ENCODE measurements around the gene SYCP2.

Gene SYCP2

DNA sequence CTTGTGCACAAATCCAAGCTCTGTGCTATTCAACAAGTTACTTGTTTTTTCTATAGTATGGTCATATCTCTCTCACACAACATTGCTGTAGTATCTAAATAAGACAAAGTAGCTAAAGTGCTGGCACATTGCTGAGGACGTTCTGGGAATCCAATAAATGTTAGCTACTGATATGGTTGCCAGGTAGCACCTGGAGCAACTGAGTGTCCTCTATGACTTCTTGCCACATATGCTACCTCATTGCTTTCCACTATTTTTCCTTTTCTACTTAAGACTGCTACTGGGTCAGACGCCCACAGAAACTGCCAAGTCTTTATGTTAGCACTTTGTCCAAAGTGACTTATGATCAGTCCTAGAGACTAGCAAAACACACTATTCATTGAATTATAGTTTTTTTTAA lies 85.3 kb downstream of the SYCP2 start:
- Mint-ChIP-seq H3K36me3 (peaks cover 4% of the 10 kb centered on the region), H3K4me1 (ENCODE audit: low read depth) (no peaks in the 10 kb centered on the region), H3K27ac (no peak overlapping the region), H3K27me3 (peaks cover 1% of the 10 kb centered on the region), H3K4me3 (no peak overlapping the region), H3K9me3 (ENCODE audit: low read depth) (no peaks in the 10 kb centered on the region)

GRCh38 chr20:59845472-59845871 lies 88.0 kb downstream of the SYCP2 start:
- H3K27ac Mint-ChIP-seq, result no peak overlapping the region
- no peaks in the 10 kb centered on the region for H3K36me3 Mint-ChIP-seq
- peaks cover 4% of the 10 kb centered on the region for H3K27me3 Mint-ChIP-seq
- no peaks in the 10 kb centered on the region for H3K9me3 Mint-ChIP-seq (ENCODE audit: low read depth)
- no peak overlapping the region for H3K4me3 Mint-ChIP-seq
- no peaks in the 10 kb centered on the region for H3K4me1 Mint-ChIP-seq (ENCODE audit: low read depth)

DNA sequence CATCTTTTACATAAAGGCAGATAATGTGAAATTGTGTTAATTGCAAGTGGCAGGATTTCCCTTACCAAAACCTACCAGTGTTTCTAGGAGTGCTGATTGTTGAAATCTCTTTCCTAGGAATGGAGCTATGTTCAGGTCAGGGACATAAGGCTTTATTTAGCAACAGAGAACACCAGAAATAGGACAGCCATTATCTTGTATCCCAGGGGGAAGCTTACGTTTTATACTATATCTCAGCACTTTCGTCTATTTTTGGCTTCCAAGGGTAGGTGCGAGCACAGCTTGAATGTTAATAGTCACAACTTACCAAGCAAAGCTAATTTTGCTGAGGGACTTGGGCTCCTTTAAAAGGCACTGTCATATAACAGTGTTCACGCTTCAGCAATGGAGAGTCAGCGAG lies 94.0 kb downstream of the SYCP2 start:
- Mint-ChIP-seq H3K27ac (no peak overlapping the region), H3K27me3 (peaks cover 16% of the 10 kb centered on the region), H3K9me3 (ENCODE audit: low read depth) (no peaks in the 10 kb centered on the region), H3K4me1 (ENCODE audit: low read depth) (peaks cover 7% of the 10 kb centered on the region), H3K4me3 (no peak overlapping the region), H3K36me3 (no peaks in the 10 kb centered on the region)

GRCh38 chr20:59837623-59838394 lies 95.6 kb downstream of the SYCP2 start:
- Mint-ChIP-seq H3K4me1 (ENCODE audit: low read depth) (peaks cover 7% of the 10 kb centered on the region), H3K36me3 (no peaks in the 10 kb centered on the region), H3K27ac (no peak overlapping the region), H3K27me3 (peaks cover 16% of the 10 kb centered on the region), H3K4me3 (no peak overlapping the region), H3K9me3 (ENCODE audit: low read depth) (no peaks in the 10 kb centered on the region)

GRCh38 chr20:59836767-59837166 lies 96.7 kb downstream of the SYCP2 start:
- H3K27ac Mint-ChIP-seq, result no peak overlapping the region
- H3K9me3 Mint-ChIP-seq (ENCODE audit: low read depth), result no peaks in the 10 kb centered on the region
- H3K4me3 Mint-ChIP-seq, result no peak overlapping the region
- peaks cover 7% of the 10 kb centered on the region for H3K4me1 Mint-ChIP-seq (ENCODE audit: low read depth)
- no peaks in the 10 kb centered on the region for H3K36me3 Mint-ChIP-seq
- peaks cover 13% of the 10 kb centered on the region for H3K27me3 Mint-ChIP-seq

DNA sequence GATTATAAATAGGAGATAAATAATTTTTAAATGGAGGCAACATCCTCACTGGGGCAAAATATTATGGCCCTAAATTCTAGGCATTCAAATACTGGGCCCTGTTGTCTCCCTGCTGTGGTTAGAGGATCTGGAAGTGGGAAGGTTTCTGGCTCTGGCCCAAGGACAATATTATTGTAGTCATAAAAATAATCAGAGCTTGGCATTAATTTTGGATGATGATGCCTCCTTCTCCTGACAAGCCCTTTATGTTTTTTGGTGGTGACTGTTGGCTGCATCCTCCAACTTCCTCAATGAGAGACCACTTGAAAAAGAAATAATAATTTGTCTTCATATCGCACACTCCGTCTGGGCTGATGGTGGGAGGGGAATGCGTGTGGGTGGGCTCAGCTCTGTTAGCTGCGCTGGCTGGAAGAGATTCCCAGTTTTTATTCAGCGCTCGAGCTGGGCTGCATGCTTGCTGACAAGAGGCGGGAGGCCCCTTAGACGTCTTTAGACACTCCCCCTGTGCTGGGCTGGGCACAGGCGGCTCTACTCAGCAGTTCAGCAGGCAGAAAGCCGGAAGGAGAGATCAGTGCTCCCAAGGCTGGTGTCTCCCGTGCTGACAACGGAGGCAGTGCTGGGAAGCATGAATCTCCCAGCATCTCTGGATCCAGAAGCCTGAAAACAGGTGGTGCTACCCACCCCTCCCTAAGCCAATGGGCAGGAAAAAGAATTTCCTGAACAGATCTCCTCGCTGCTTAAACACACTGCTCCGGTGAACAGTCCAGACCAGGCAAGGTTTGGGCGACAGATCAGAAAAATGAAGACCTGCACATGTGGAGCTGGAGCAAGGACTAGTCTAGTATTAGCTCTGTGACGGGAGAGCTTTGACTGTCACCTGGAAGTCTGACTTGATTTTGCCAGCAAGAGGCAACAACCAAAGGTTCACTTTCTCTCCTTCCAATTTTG lies 97.7 kb downstream of the SYCP2 start:
- Mint-ChIP-seq H3K27me3 (peaks cover 13% of the 10 kb centered on the region), H3K27ac (no peak overlapping the region), H3K4me1 (ENCODE audit: low read depth) (peaks cover 7% of the 10 kb centered on the region), H3K4me3 (peak overlapping the region; percentile 32), H3K9me3 (ENCODE audit: low read depth) (no peaks in the 10 kb centered on the region), H3K36me3 (no peaks in the 10 kb centered on the region)

- no peak overlapping the region for H3K27ac Mint-ChIP-seq
- H3K36me3 Mint-ChIP-seq, result no peaks in the 10 kb centered on the region
- peaks cover 14% of the 10 kb centered on the region for H3K27me3 Mint-ChIP-seq
- no peaks in the 10 kb centered on the region for H3K9me3 Mint-ChIP-seq (ENCODE audit: low read depth)
- no peak overlapping the region for H3K4me3 Mint-ChIP-seq
- H3K4me1 Mint-ChIP-seq (ENCODE audit: low read depth), result peaks cover 7% of the 10 kb centered on the region
Observed at GRCh38 chr20:59835057-59835447, 98.4 kb downstream of the SYCP2 start.

GRCh38 chr20:59832406-59833363 lies 100.8 kb downstream of the SYCP2 start:
- no peaks in the 10 kb centered on the region for H3K36me3 Mint-ChIP-seq
- H3K9me3 Mint-ChIP-seq (ENCODE audit: low read depth), result no peaks in the 10 kb centered on the region
- peaks cover 15% of the 10 kb centered on the region for H3K27me3 Mint-ChIP-seq
- no peak overlapping the region for H3K27ac Mint-ChIP-seq
- peaks cover 7% of the 10 kb centered on the region for H3K4me1 Mint-ChIP-seq (ENCODE audit: low read depth)
- H3K4me3 Mint-ChIP-seq, result no peak overlapping the region

- Mint-ChIP-seq H3K4me1 (ENCODE audit: low read depth) (peaks cover 7% of the 10 kb centered on the region), H3K9me3 (ENCODE audit: low read depth) (no peaks in the 10 kb centered on the region), H3K36me3 (no peaks in the 10 kb centered on the region), H3K27ac (no peak overlapping the region), H3K4me3 (no peak overlapping the region), H3K27me3 (peaks cover 15% of the 10 kb centered on the region)
Observed at GRCh38 chr20:59831916-59832270, 101.5 kb downstream of the SYCP2 start.

GRCh38 chr20:59831024-59831915 lies 102.2 kb downstream of the SYCP2 start:
- Mint-ChIP-seq H3K4me1 (ENCODE audit: low read depth) (peaks cover 7% of the 10 kb centered on the region), H3K9me3 (ENCODE audit: low read depth) (no peaks in the 10 kb centered on the region), H3K36me3 (no peaks in the 10 kb centered on the region), H3K27me3 (peaks cover 13% of the 10 kb centered on the region), H3K4me3 (no peak overlapping the region), H3K27ac (no peak overlapping the region)

- H3K27me3 Mint-ChIP-seq, result peaks cover 8% of the 10 kb centered on the region
- peaks cover 2% of the 10 kb centered on the region for H3K4me1 Mint-ChIP-seq (ENCODE audit: low read depth)
- no peak overlapping the region for H3K4me3 Mint-ChIP-seq
- H3K36me3 Mint-ChIP-seq, result no peaks in the 10 kb centered on the region
- no peak overlapping the region for H3K27ac Mint-ChIP-seq
- H3K9me3 Mint-ChIP-seq (ENCODE audit: low read depth), result no peaks in the 10 kb centered on the region
Observed at GRCh38 chr20:59830665-59831023, 102.8 kb downstream of the SYCP2 start.

DNA sequence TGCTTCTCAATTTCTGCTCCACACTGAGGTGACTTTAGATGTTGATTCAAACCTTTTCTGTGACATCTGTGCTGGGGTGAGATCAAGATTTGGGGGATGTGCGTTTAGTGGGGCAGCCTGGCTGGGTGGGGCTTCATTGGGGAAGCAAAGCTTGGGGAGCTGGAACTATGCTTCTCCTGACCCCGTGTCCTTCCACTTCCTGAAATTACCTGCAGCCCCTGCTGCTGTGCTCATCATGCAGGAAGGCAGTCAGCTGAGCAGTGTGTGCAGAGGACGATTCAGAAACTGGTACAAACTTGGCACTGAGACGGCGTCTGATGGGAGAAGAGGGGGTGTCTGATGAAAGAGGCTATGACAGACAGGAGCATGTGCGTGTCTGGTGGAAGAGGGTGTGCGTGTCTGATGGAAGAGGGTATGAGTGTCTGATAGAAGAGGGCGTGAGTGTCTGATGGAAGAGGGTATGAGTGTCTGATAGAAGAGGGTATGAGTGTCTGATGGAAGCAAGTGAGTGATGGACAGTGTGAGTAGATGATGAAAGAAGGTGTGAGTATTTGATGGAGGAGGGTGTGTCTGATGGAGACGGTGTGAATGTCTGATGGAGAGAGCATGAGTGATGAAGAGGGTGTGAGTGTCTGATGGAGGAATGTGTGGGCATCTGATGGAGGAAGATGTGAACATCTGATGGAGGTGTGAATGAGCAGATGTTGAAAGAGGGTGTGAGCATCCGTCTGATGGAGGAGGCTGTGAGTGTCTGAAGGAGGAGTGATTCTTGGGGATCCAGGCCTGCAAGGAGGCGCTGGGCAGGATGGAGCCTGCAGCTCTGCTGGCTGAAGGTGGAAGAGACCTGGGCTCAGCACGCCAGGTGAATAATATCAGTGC lies 103.4 kb downstream of the SYCP2 start:
- Mint-ChIP-seq H3K27ac (no peak overlapping the region), H3K36me3 (no peaks in the 10 kb centered on the region), H3K4me3 (no peak overlapping the region), H3K9me3 (ENCODE audit: low read depth) (no peaks in the 10 kb centered on the region), H3K4me1 (ENCODE audit: low read depth) (no peaks in the 10 kb centered on the region), H3K27me3 (peaks cover 7% of the 10 kb centered on the region)

- Mint-ChIP-seq H3K27ac (no peak overlapping the region), H3K9me3 (ENCODE audit: low read depth) (no peaks in the 10 kb centered on the region), H3K4me1 (ENCODE audit: low read depth) (no peaks in the 10 kb centered on the region)
Observed at GRCh38 chr20:59829054-59829785, 104.2 kb downstream of the SYCP2 start.

More at GRCh38 chr20:59829054-59829785, 104.2 kb downstream of the SYCP2 start:
- Mint-ChIP-seq H3K27me3 (peaks cover 3% of the 10 kb centered on the region), H3K4me3 (no peak overlapping the region), H3K36me3 (no peaks in the 10 kb centered on the region)

Data from activated naive CD8-positive, alpha-beta T cell (primary cell).